ENCODE data around the gene RABGGTA. TPM values are rescaled to one million over a fixed set of nuclear protein-coding genes. Genes with fewer than 3 reads are reported as not detected.

RABGGTA gene
- total and polyA plus RNA-seq, 9 of the 15 experiments (the other 6 are each of a cell fraction or from before 2014, with no cell fraction given) = 4.5 to 24.2 (median 15.5) TPM

GRCh38 chr14:24232645-24233537 is 38.5 kb downstream of the RABGGTA start, which contains the start of gene GMPR2 (continued):
- TF ChIP-seq MAZ (CRISPR knock-in tag; conservative IDR thresholded peaks at IDR 0.05 in 1 of 2, IDR thresholded peaks at IDR 0.05 in 1 of 2) (peak in 1 of 2 experiments; percentile 25; a peak in 1 of 4 replicates), ZNF584 (CRISPR knock-in tag; IDR thresholded peaks at IDR 0.05; ENCODE audit: low read depth) (0 out of 2 replicates have a peak, but pooled peaks have one; percentile 41), BRCA1 (IDR thresholded peaks at IDR 0.05) (no peak), BRCA1 (CRISPR knock-in tag; IDR thresholded peaks at IDR 0.05) (no peak), CHD1 (IDR thresholded peaks at IDR 0.05; ENCODE audit: low read length) (no peak), JUND (IDR thresholded peaks at IDR 0.05; ENCODE audit: borderline replicate concordance, low read depth, low read length) (no peak), JUND (tag; IDR thresholded peaks at IDR 0.05; ENCODE audit: borderline replicate concordance, low read depth, low read length) (0 out of 3 replicates have a peak, but pooled peaks have one; percentile 20), ELF4 (CRISPR knock-in tag; IDR thresholded peaks at IDR 0.05) (no peak), MYC (IDR thresholded peaks at IDR 0.05; ENCODE audit: low read depth, low read length) (peak; percentile 29; the same call in 1 of the 2 replicates), MYC (CRISPR knock-in tag; IDR thresholded peaks at IDR 0.05; ENCODE audit: borderline replicate concordance, low read depth) (no peak), NR2C2 (CRISPR knock-in tag; IDR thresholded peaks at IDR 0.05) (no peak), NR2C2 (tag; IDR thresholded peaks at IDR 0.05) (peak; percentile 97), ZBTB40 (IDR thresholded peaks at IDR 0.05) (peak; percentile 93), ZBTB40 (CRISPR knock-in tag; IDR thresholded peaks at IDR 0.05) (no peak), CHD2 (IDR thresholded peaks at IDR 0.05; ENCODE audit: low read depth, low read length) (no peak), NBN (IDR thresholded peaks at IDR 0.05; ENCODE audit: low read depth) (0 out of 2 replicates have a peak, but pooled peaks have one; percentile 21), ZNF212 (CRISPR knock-in tag; IDR thresholded peaks at IDR 0.05) (no peak), RBBP5 (IDR thresholded peaks at IDR 0.05; ENCODE audit: borderline replicate concordance, insufficient read depth, low read length, poor library complexity, severe bottlenecking) (peak; percentile 25)

Data from K562 (cell line).